ENCODE results near the gene AGO3.

AGO3 gene

DNA sequence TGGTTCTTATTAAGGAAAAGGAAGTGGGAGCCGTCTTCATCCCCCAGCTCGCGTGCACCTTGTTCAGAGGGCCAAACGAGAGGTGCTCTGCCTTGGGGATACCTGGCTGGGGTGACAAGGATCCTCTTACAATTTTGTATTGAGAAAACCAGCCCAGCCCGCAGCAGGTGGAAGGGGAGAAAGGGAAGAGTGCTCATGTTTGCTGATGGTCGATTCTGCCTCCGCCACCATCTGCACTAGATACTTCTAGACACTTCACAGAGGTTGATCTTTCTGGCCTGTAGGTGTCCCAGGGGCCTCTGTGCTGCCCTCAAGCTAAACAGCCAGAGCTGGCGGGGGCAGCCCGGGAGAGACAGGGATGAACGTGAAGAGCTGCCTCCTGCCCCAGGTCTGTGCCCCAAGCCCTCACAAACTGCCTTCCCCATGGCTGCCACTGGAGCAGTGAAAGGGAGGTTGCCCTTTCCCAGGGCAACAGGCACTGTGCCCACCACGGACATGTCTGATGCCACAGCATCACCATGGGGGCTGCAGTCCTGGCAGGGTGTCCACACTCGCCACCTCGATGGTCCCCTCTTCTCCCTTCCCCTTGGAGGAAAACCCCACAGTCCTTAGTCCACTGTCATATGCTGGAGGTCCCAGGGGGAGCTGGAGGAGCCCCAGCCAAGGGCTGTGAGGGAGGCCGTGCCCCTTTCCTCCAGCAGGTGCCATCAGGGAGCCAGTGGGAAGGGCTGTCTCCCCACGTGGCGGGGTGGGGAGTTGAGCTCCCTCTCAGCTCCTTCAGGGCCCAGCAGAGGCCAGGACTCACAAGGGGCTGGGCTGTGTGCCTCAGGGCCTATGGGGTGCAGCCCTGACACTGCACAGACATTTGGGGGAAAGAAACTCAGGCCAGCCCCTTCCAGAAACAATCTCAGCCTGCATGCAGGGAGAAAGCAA is 165.9 kb downstream of the AGO3 start:
- DNase-seq (ENCODE audit: low spot score), result no peak

DNA sequence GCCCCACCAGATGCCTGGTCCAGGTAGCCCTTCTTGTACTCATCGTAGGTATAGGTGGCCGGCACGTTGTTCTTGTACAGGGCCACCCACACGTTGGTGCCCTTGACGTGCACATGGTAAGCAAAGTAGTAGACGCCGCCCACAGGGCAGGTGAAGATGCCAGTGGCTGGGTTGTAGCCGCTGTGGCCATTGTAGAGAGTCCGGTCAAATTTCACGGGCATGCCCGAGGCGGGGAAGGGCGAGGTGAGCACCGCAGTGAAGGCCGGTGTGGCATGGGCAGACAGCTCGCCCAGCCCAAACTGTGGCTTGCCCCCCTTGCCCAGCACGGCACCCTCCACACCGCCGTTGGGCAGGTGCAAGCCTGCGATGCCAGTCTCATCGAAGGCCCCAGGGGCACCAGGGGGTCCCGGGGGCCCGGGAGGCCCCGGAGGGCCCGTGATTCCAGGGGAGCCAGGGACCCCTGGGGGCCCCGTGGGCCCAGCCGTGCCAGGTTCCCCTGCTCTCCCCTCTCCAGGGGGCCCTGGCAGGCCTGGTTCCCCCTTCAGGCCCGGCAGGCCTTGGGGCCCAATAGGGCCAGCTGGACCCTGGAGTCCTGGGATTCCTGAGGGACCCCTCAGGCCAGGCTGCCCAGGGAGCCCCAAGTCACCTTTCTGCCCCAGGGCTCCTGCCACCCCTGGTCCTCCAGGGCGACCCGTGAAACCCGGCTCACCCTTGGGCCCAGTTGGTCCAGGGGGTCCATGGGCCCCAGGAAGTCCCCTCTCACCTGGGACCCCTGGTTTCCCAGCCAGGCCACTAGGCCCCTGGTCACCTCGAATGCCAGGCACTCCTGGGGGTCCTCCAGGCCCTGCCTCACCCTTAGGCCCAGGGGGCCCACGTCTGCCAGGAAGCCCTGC is 167.0 kb downstream of the AGO3 start:
- DNase-seq (ENCODE audit: low spot score), result no peak

DNA sequence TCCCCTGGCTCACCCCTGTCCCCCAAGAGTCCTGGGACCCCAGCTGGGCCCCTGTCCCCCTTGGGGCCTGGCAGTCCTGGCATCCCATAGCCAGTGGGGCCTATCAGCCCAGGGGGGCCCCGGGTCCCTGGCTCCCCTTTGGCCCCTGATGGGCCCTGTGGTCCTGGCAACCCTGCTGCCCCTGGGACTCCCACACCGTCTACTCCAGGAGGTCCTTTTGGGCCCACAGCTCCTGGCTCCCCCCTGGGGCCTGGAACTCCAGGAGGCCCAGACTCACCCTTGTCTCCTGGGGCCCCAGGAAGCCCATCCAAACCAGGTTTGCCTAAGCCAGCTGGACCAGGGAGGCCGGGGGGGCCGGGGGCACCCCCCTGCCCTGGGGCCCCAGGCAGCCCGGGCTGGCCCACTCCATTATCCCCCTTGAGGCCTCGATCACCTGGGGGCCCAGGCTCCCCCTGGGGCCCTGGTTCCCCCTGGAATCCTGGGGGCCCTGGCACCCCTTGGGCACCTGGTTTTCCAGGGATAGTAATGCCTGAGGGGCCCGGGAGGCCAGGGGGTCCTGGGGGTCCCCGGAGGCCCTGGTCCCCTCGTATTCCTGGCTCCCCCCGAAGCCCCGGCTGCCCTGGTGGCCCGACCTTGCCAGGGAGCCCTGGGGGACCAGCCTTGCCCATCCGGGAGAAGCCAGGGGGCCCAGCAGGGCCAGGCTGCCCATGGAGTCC is 167.9 kb downstream of the AGO3 start:
- no peak for DNase-seq (ENCODE audit: low spot score)

DNA sequence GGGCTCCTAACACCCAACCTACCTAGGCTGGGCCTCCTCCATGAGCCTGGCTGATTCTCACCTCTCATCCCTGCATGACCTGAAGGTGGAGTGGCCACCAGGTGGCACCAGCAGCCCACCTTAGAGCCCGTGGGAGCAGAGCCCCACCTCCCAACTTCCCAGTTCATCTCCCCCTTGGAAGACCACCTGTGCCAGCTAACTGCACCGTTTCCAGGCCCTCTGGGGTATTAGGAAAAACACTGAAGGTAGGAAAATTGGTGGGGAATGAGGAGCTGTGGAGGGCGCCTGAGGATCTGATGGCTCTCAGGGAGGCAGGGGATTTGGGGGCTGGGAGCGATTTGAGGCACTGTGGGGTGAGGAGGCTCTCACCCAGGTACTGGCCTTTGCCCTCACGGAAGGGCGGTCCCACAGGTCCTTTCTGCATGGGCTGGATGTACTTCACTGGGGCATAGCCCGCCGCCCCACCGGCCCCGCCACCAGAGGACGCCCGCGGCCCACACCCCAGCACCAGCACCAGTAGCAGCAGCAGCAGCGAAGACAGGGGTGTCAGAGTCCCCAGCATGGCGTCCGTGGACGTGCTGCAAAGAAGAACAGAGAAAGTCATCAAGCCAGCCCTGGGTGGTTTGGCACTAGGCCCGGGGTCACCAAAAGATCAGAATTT is 168.9 kb downstream of the AGO3 start:
- DNase-seq (ENCODE audit: low spot score), result peak; percentile 80

DNA sequence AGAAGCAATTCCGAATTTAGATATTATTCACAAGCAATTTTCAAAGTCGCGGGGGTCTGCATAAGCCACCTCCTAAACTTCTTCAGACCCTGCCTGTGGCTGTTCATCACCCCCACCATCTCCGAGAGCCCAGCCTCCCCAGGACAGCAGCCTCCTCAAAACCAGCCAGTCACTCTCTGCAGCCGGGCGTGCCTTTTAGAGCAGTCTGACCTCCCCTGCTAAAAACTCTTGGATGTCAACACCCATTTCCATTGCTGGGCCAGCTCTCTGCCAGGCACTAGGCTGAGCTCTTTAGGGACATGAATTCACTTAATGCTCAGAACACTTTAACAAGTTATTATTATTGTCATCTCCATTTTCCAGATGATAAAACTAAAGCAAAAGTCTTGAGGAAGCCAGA is 169.5 kb downstream of the AGO3 start:
- DNase-seq (ENCODE audit: low spot score), result no peak

DNA sequence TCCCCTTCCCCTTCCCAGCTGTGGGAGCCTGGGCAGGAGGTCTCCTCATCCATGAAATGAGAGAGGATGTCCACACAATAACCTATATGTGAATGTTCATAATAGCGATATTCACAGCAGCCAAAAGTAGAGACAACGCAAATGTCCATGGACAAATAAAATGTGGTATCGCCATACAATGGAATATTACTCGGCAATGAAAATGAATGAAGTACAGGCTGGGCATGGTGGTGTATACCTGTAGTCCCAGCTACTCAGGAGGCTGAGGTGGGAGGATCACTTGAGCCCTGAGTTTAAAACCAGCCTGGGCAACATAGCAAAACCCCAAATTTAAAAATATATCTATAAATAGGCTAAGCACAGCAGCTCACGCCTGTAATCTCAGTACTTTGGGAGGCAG is 170.6 kb downstream of the AGO3 start:
- no peak for DNase-seq (ENCODE audit: low spot score)

DNA sequence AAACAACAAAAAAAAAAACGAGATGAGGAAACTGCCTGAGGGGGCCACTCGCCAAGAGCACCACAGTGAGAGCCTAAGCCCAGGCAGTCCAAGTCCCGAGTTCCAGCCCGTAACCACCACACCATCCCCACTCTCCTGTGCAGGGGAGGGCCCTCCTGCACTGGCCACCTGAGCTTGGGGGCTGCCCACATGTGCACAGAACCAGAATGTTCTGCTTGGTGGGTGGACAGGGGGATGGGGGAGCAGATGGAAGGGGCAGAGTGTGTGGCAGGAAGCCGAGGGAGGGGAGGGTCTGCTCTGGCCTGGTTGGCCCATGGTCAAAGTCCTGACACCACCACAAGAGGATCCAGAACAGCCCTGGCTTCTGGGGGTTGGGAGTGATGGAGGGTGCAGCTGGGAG is 175.4 kb downstream of the AGO3 start:
- no peak for DNase-seq (ENCODE audit: low spot score)

GRCh38 chr1:36107394-36107793 is 176.5 kb downstream of the AGO3 start:
- DNase-seq (ENCODE audit: low spot score), result no peak

DNA sequence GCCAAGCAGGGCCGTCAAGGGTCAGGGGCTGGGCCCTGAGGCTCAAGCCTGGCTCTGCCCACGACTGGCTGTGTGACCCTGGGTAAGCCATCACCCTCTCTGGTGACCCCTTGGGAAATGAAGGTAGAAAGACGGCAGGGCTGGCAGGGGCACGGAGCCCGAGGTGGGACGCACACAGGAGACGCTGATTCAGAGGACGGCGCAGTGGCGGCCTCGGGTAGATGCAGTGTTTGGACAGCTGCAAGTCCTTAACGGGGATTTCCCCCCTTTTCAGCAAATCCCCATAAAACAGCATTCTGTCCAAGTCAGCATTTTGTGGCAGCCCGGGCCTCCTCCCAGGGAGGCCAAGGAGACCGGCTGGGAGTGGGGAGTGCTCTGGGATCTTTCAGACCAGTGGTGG is 177.4 kb downstream of the AGO3 start:
- no peak for DNase-seq (ENCODE audit: low spot score)

DNA sequence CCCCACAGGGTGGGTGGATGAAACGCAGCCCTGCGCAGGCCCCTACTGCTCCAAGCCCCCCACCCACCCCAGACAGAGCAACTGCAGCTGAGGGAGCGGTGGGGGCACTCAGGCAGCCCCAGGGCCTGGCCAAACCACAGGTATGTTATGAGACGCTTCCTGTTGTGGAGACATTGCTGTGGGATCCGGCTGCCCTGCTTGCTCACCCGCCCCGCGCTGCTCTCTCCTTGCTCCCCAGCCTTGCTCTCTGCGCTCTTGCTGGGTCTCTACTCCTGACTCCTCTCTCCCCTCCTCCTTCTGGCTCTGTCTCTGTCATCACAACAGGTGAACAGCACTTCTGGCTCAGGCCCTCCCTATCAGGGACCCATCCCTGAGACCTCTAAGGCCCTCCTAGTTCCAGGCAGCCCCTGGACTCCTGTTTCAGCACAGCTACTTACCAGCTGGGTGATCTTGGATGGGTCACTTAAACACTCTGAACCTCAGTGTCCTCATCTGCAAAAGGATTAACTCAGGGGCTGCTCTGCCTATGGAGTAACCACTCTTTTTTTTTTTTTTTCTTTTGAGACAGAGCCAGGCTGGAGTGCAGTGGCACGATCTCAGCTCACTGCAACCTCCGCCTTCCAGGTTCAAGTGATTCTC is 178.3 kb downstream of the AGO3 start:
- no peak for DNase-seq (ENCODE audit: low spot score)

GRCh38 chr1:36111151-36111550 is 180.2 kb downstream of the AGO3 start:
- DNase-seq (ENCODE audit: low spot score), result no peak

DNA sequence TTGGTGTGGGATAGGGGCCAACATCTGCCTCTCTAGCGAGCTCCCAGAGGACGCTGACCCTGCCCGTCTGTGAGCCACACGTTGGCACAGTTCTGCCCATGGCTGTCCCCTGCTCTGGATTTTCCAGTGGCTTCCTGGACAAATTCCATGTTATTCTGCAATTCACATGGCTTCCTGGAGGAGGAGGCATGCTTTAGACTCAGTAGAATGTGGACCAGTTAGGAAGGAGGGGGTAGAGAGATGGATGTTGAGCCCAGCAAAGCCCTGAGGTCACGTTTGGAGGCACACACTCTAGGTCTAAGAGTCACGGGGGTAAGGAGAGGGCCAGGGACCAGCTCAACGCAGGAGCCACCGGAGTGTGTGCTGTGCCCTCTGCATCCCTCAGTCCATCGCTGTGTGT is 181.9 kb downstream of the AGO3 start:
- no peak for DNase-seq (ENCODE audit: low spot score)

- DNase-seq (ENCODE audit: low spot score), result no peak
Measured at GRCh38 chr1:36114371-36114770, 183.5 kb downstream of the AGO3 start.

DNA sequence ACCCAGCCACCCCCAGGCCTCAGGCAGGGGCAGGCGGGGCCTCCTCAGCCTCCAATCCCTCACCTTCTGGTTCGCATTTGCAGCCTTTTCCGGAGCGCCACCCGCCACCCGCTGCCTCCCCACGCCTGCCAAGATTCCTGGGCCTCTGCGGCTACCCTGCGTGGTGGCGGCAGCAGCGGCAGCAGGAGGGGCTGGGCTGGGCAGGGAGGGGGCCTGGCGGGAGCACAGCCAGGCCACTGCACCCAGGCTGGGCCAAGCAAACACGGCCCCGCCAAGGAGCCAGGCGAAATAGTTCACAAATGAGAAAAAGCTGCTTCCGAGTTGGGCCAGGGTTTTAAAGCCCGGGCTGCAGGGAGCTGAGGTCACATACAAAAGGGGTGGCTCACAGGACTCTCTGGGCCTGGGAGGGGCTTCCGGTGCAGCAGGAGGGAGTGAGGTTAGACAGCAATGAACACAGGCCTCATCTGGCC is 184.3 kb downstream of the AGO3 start:
- DNase-seq (ENCODE audit: low spot score), result no peak

DNA sequence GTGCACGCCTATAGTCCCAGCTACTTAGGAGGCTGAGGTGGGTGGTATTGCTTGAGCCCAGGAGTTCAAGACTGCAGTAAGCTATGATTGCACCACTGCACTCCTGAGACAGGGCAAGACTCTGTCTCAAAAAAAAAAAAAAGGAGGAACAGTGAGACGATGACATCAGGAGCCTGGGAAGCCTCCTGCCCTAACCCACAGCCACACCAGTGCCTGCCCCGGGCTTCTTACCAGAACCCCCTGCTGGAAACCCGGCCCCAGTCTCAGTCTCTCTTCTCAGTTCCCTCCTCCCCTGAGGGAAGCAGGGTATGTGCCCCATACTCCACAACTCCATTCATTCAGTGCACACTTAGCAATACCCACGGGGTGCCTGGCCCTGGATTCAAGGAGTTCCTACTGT is 185.0 kb downstream of the AGO3 start:
- no peak for DNase-seq (ENCODE audit: low spot score)

GRCh38 chr1:36116901-36117300 is 186.0 kb downstream of the AGO3 start:
- DNase-seq (ENCODE audit: low spot score), result no peak

DNA sequence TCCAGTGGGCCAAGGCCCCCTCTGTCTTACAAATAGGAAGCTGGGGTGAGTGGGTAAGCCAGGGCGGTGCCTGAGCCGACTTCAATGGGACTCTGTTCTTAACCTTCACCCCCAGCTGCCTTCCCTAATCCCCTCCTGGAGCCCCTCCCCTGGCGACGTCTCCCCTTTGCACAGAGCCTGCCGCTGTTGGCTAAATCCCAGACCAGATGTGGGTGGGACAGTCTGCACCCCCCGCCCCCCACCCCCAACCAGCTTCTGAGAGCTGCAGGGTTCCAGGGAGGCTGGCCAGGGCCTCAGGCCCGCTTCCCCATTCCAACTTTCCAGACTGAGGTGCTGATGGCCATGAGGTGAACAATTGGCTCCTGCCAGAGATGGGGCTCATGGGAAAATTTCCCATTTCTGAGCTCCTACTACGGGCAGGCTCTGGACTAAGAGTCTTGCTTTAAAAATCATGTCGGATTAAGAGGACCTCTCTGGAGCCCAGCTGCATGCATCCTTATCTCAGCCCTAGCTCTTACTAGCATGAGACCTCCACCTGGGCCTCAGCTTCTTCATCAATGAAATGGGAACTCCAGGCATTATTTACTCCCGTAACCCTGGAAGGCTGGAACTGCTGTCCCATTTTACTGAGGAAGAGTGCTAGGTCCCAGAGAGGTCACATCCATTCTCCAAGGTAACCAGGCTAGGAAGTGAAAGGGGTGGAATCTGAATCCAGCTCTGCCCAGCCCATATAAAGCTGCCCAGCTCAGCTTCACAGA is 187.7 kb downstream of the AGO3 start:
- no peak for DNase-seq (ENCODE audit: low spot score)

GRCh38 chr1:36119456-36119855 is 188.6 kb downstream of the AGO3 start:
- DNase-seq (ENCODE audit: low spot score), result no peak

Measured in hematopoietic multipotent progenitor cell treated with erythropoietin and hydrocortisone succinate and interleukin-3 and kit ligand, for 17 days (in vitro differentiated cells).